NCI-H510A treated with DMSO at 0.1 percent for 48 hours (cell line): ENCODE data around the gene TIMM44.
"Not testable (repeated sequence)": the region's sequence is repeated elsewhere in the genome, so short reads cannot be mapped to it uniquely, and the experiment has no call there.

Source experiments
- DNase-seq: peaks from one replicate; lab custom pipeline; 2025; lab: John Stamatoyannopoulos, UW

Gene TIMM44

GRCh38 chr19:7925171-7925851 lies 18.2 kb downstream of the TIMM44 start:
- DNase-seq: peak; percentile 55

GRCh38 chr19:7924651-7925170 lies 18.8 kb downstream of the TIMM44 start:
- DNase-seq: no peak

GRCh38 chr19:7924241-7924640 lies 19.2 kb downstream of the TIMM44 start:
- no peak for DNase-seq

GRCh38 chr19:7923295-7924191 lies 19.9 kb downstream of the TIMM44 start:
- no peak for DNase-seq

- DNase-seq: no peak
These were observed 20.6 kb downstream of the TIMM44 start for GRCh38 chr19:7922836-7923195.

GRCh38 chr19:7921967-7922835 lies 21.3 kb downstream of the TIMM44 start:
- no peak for DNase-seq

- DNase-seq: no peak
These were observed 22.0 kb downstream of the TIMM44 start for GRCh38 chr19:7921302-7921966.

GRCh38 chr19:7920519-7921301 lies 22.8 kb downstream of the TIMM44 start:
- DNase-seq: peak; percentile 87

- DNase-seq: peak; percentile 86
These were observed 23.6 kb downstream of the TIMM44 start, which contains the start of gene SNAPC2 for GRCh38 chr19:7919610-7920518. Gene SNAPC2 (plus strand): TSS chr19:7920338. CDS start chr19:7920367, 29 bp downstream.

- no peak for DNase-seq
These were observed 24.6 kb downstream of the TIMM44 start for GRCh38 chr19:7918615-7919421.

- not testable (repeated sequence) for DNase-seq
These were observed 25.3 kb downstream of the TIMM44 start for GRCh38 chr19:7918062-7918614.

- no peak for DNase-seq
These were observed 26.0 kb downstream of the TIMM44 start for GRCh38 chr19:7917267-7918061.

- DNase-seq: no peak
These were observed 26.6 kb downstream of the TIMM44 start for GRCh38 chr19:7916955-7917266.

GRCh38 chr19:7916103-7916954 lies 27.1 kb downstream of the TIMM44 start:
- peak; percentile 35 for DNase-seq

- no peak for DNase-seq
These were observed 28.0 kb downstream of the TIMM44 start for GRCh38 chr19:7915250-7916102.

GRCh38 chr19:7914598-7915045 lies 28.8 kb downstream of the TIMM44 start, which contains the start of gene TGFBR3L:
Gene TGFBR3L (plus strand): TSS chr19:7914830.
- no peak for DNase-seq
